Astrocyte (in vitro differentiated cells and primary cell): ENCODE measurements around the gene ING2. TPM values are rescaled to one million over a fixed set of nuclear protein-coding genes. Genes with fewer than 3 reads are reported as not detected.

Source experiments
- DNase-seq: peaks from one replicate; pipeline ENCODE4 v3.0.0-alpha.2; 2010; ENCODE audit warnings: low read depth
- FAIRE-seq: peaks from 2 replicates; lab custom pipeline; 2011; peaks lifted over from hg19 to GRCh38; lab: Jason Lieb, UNC
- H2AFZ ChIP-seq: 2 replicates; pipeline ENCODE4 v1.6.0; 2012; ENCODE audit warnings: low read depth, low read length, inconsistent platforms
- H3K27ac ChIP-seq: 2 replicates; pipeline ENCODE4 v1.5.1; 2011; ENCODE audit warnings: low read depth, low read length, inconsistent platforms
- H3K27me3 ChIP-seq: 2 replicates; pipeline ENCODE4 v1.6.0; 2011; ENCODE audit warnings: low read length, inconsistent platforms; ENCODE audit not compliant: insufficient read depth
- H3K36me3 ChIP-seq: 2 replicates; pipeline ENCODE4 v1.5.1; 2011; ENCODE audit warnings: low read length, inconsistent platforms; ENCODE audit not compliant: insufficient read depth
- H3K4me1 ChIP-seq: 2 replicates; pipeline ENCODE4 v1.5.1; 2011; ENCODE audit warnings: low read length, inconsistent platforms; ENCODE audit not compliant: insufficient read depth
- H3K4me2 ChIP-seq: 2 replicates; pipeline ENCODE4 v1.6.0; 2012; ENCODE audit warnings: low read length, inconsistent platforms
- H3K4me3 ChIP-seq: 2 replicates; pipeline ENCODE4 v1.5.1; 2011; ENCODE audit warnings: low read depth, mild to moderate bottlenecking, low read length, inconsistent platforms; ENCODE audit not compliant: insufficient read depth
- H3K79me2 ChIP-seq: 2 replicates; pipeline ENCODE4 v1.6.0; 2012; ENCODE audit warnings: mild to moderate bottlenecking, low read length, inconsistent platforms; ENCODE audit not compliant: insufficient read depth
- H3K9ac ChIP-seq: 2 replicates; pipeline ENCODE4 v1.6.0; 2012; ENCODE audit warnings: mild to moderate bottlenecking, low read length, inconsistent platforms
- H3K9me3 ChIP-seq: 2 replicates; pipeline ENCODE4 v1.5.1; 2012; ENCODE audit warnings: low read depth, mild to moderate bottlenecking, low read length, inconsistent platforms; ENCODE audit not compliant: insufficient read depth
- H4K20me1 ChIP-seq: 2 replicates; pipeline ENCODE4 v1.6.0; 2012; ENCODE audit warnings: low read length, inconsistent platforms; ENCODE audit not compliant: insufficient read depth
- H3K27ac Mint-ChIP-seq: one replicate; pipeline ENCODE4 v1.8.0; 2021; ENCODE audit warnings: mild to moderate bottlenecking, mixed read lengths; ENCODE audit not compliant: unreplicated experiment
- H3K27me3 Mint-ChIP-seq: one replicate; pipeline ENCODE4 v1.8.0; 2021; ENCODE audit warnings: low read depth, mixed read lengths; ENCODE audit not compliant: unreplicated experiment
- H3K36me3 Mint-ChIP-seq: one replicate; pipeline ENCODE4 v1.8.0; 2021; ENCODE audit warnings: low read depth, mixed read lengths; ENCODE audit not compliant: unreplicated experiment
- H3K4me1 Mint-ChIP-seq: one replicate; pipeline ENCODE4 v1.8.0; 2021; ENCODE audit warnings: low read depth, mixed read lengths; ENCODE audit not compliant: unreplicated experiment
- H3K4me3 Mint-ChIP-seq: one replicate; pipeline ENCODE4 v1.8.0; 2021; ENCODE audit warnings: mild to moderate bottlenecking, moderate library complexity, mixed read lengths; ENCODE audit not compliant: unreplicated experiment
- H3K9me3 Mint-ChIP-seq: one replicate; pipeline ENCODE4 v1.8.0; 2021; ENCODE audit warnings: mild to moderate bottlenecking, mixed read lengths; ENCODE audit not compliant: unreplicated experiment
- EZH2 ChIP-seq: IDR thresholded peaks from 2 replicates; pipeline ENCODE4 v1.6.1; 2012; ENCODE audit warnings: mild to moderate bottlenecking, low read length, inconsistent platforms; ENCODE audit not compliant: insufficient read depth
- total RNA-seq: library from RNA; stranded (reverse); gene quantifications from 2 replicates; pipeline ENCODE4 v1.2.1, GENCODE V29; 2021
- TF ChIP-seq, protein P1 (sequence below): IDR thresholded peaks from 2 replicates; pipeline ENCODE4 v1.5.1; 2011; ENCODE audit warnings: low read depth, mild to moderate bottlenecking, inconsistent platforms, low read length, moderate library complexity; ENCODE audit not compliant: insufficient read depth

Gene ING2
- total RNA-seq, 1 donor from 2014 or later, result 10.3 TPM

DNA sequence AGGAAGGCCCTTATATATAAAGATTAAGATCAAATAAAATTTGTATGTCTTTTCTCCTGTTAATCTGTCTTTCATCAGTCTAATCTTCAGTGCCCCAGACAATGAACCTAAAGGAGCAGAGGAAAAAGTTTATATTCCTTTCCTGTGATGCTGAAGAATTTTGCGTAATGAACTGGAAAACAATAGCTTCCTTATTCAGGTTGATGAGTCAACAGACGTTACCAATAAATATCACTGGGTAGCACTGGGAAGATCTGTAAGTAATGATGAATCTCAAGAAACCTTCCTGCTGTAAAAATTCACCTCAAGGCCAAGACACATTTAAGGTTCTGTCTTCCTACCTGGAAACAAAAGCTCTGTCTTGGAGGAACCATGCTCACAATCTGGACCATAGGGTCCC lies 34.9 kb upstream of the ING2 start:
- no peak for FAIRE-seq
- H3K27me3 Mint-ChIP-seq, result no peaks in the 10 kb centered on the region
- peaks cover 5% of the 10 kb centered on the region for H3K9me3 Mint-ChIP-seq
- Histone ChIP-seq H3K79me2 (no peaks in the 10 kb centered on the region), H3K4me2 (no peak overlapping the region), H3K9me3 (no peaks in the 10 kb centered on the region), H3K4me3 (no peak overlapping the region), H3K4me1 (peaks cover 7% of the 10 kb centered on the region), H2AFZ (no peak overlapping the region), H3K9ac (no peak overlapping the region), H3K27ac (peak overlapping the region; percentile 21), H3K36me3 (no peaks in the 10 kb centered on the region), H4K20me1 (no peaks in the 10 kb centered on the region), H3K27me3 (no peaks in the 10 kb centered on the region)
- TF ChIP-seq, protein P1, sequence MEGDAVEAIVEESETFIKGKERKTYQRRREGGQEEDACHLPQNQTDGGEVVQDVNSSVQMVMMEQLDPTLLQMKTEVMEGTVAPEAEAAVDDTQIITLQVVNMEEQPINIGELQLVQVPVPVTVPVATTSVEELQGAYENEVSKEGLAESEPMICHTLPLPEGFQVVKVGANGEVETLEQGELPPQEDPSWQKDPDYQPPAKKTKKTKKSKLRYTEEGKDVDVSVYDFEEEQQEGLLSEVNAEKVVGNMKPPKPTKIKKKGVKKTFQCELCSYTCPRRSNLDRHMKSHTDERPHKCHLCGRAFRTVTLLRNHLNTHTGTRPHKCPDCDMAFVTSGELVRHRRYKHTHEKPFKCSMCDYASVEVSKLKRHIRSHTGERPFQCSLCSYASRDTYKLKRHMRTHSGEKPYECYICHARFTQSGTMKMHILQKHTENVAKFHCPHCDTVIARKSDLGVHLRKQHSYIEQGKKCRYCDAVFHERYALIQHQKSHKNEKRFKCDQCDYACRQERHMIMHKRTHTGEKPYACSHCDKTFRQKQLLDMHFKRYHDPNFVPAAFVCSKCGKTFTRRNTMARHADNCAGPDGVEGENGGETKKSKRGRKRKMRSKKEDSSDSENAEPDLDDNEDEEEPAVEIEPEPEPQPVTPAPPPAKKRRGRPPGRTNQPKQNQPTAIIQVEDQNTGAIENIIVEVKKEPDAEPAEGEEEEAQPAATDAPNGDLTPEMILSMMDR, result no peak
- no peak for TF ChIP-seq EZH2
- H3K4me1 Mint-ChIP-seq, result no peaks in the 10 kb centered on the region
- no peaks in the 10 kb centered on the region for H3K36me3 Mint-ChIP-seq
- no peak overlapping the region for H3K27ac Mint-ChIP-seq
- peak; percentile 71 for DNase-seq
- H3K4me3 Mint-ChIP-seq, result no peak overlapping the region

DNA sequence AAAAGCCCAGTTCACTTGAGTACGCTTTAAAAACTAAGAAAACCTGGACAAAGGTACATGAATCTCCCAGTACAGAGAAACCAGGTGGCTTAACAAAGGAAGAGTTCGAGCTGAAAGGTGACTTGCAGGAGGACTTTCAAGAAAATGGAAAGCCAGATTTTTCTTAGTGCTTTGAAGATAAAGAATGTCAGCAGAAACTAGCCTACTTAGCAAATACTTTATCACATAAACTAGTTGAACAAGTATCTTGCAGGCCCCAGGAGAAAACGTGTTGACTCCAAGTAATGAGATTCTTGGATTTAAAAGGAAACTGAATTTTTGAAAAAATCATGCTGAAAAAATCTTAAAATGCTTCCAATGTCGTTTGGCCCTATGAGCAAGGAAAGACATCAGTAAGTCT lies 34.0 kb upstream of the ING2 start:
- Histone ChIP-seq H3K9ac (no peak overlapping the region), H3K9me3 (no peaks in the 10 kb centered on the region), H3K27me3 (no peaks in the 10 kb centered on the region), H2AFZ (no peak overlapping the region), H4K20me1 (no peaks in the 10 kb centered on the region), H3K27ac (no peak overlapping the region), H3K4me3 (no peak overlapping the region), H3K79me2 (no peaks in the 10 kb centered on the region), H3K4me1 (peaks cover 5% of the 10 kb centered on the region), H3K4me2 (no peak overlapping the region), H3K36me3 (no peaks in the 10 kb centered on the region)
- DNase-seq, result no peak
- no peaks in the 10 kb centered on the region for H3K27me3 Mint-ChIP-seq
- no peak for FAIRE-seq
- no peaks in the 10 kb centered on the region for H3K4me1 Mint-ChIP-seq
- H3K36me3 Mint-ChIP-seq, result no peaks in the 10 kb centered on the region
- TF ChIP-seq EZH2, result no peak
- TF ChIP-seq, protein P1, result no peak
- H3K27ac Mint-ChIP-seq, result no peak overlapping the region
- H3K9me3 Mint-ChIP-seq, result peaks cover 5% of the 10 kb centered on the region
- no peak overlapping the region for H3K4me3 Mint-ChIP-seq

DNA sequence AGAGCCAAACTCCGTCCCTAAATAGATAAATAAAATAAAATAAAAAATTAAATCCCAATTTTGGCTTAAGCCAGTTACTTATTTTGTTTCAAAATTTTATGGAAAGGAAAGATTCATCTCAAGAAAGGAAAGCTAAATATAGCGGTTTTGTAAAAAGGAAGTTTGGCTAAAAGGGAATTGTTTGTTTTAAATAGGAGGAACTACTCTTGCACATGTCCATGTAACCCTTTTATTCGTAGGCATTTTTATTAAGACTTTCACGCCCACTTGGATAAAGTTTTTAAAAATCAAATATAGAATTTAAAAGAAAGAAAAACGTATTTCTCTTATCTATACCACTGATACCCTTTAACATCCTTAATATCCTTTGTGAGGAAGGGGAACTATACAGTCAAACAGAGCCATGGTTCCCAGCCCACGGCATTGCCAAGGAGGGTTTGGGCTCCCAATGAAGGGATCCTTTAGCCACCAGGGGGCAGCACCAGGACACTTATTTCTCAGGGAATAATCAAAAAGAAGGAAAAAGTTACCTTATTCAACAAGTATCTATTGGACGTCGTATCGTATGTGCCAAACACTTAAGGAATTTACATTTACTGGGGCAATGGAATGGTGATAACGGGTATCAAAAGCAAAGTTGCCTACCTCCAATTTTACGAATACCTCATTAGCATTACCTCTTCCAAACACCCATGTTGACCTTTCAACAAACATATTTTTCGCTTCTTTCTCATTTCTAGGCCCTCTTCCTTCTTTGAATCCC lies 32.7 kb upstream of the ING2 start:
- Histone ChIP-seq H3K4me1 (peaks cover 5% of the 10 kb centered on the region), H3K4me2 (peak overlapping the region; percentile 39)

More for the DNA sequence above, 32.7 kb upstream of the ING2 start:
- peak; percentile 35 for DNase-seq
- Histone ChIP-seq H3K9ac (no peak overlapping the region), H3K27ac (no peak overlapping the region), H3K36me3 (no peaks in the 10 kb centered on the region), H3K79me2 (no peaks in the 10 kb centered on the region), H4K20me1 (no peaks in the 10 kb centered on the region), H2AFZ (peak overlapping the region; percentile 44), H3K4me3 (no peak overlapping the region), H3K9me3 (no peaks in the 10 kb centered on the region), H3K27me3 (no peaks in the 10 kb centered on the region)
- Mint-ChIP-seq H3K27me3 (no peaks in the 10 kb centered on the region), H3K4me3 (no peak overlapping the region), H3K36me3 (no peaks in the 10 kb centered on the region), H3K27ac (no peak overlapping the region), H3K9me3 (peaks cover 2% of the 10 kb centered on the region), H3K4me1 (no peaks in the 10 kb centered on the region)
- TF ChIP-seq EZH2, result no peak
- TF ChIP-seq, protein P1, result peak; percentile 86
- no peak for FAIRE-seq
